Thyroid gland (tissue), 4 donors: ENCODE data around the gene CHN2.

Source experiments
- POLR2A ChIP-seq, 2 donors: fragments of 450-650 bp; IDR thresholded peaks; one replicate each; pipeline ENCODE4 v1.6.1; 2017; ENCODE audit warnings: antibody characterized with exemption in 2 of 2, mild to moderate bottlenecking in 2 of 2, moderate library complexity in 1 of 2
- TF ChIP-seq, protein P1 (sequence below), 6 experiments: fragments of 200-600 bp in 3 of 6; fragments of 450-650 bp in 3 of 6; sonication (generic) in 3 of 6; IDR thresholded peaks; one replicate each; pipeline ENCODE4 v1.5.1; 2016 to 2019; ENCODE audit warnings: antibody characterized with exemption in 6 of 6, mild to moderate bottlenecking in 2 of 6, inconsistent platforms in 1 of 6, moderate library complexity in 1 of 6

DNA sequence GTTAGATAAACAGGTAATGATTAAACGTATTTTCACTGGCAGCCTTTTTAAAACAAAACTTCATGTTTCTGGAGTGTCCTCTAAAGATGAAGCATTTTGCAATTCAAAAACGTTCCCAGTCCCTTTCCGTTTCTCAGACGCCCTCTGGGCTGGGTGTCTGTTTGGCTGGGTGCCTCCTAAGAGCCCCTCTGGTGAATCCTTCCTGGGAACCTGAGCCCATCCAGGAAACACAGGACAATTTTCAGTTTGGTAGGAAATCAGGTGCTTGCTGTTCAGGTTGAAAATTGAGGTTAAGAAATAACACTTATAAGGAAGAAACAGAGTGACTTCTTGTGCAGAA, 76.7 kb downstream of the CHN2 start:
- TF ChIP-seq, protein P1, sequence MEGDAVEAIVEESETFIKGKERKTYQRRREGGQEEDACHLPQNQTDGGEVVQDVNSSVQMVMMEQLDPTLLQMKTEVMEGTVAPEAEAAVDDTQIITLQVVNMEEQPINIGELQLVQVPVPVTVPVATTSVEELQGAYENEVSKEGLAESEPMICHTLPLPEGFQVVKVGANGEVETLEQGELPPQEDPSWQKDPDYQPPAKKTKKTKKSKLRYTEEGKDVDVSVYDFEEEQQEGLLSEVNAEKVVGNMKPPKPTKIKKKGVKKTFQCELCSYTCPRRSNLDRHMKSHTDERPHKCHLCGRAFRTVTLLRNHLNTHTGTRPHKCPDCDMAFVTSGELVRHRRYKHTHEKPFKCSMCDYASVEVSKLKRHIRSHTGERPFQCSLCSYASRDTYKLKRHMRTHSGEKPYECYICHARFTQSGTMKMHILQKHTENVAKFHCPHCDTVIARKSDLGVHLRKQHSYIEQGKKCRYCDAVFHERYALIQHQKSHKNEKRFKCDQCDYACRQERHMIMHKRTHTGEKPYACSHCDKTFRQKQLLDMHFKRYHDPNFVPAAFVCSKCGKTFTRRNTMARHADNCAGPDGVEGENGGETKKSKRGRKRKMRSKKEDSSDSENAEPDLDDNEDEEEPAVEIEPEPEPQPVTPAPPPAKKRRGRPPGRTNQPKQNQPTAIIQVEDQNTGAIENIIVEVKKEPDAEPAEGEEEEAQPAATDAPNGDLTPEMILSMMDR (IDR thresholded peaks at IDR 0.05), result no peak
- TF ChIP-seq POLR2A (IDR thresholded peaks at IDR 0.05), result no peak
